NCI-H187 treated with DMSO at 0.1 percent for 48 hours (cell line): ENCODE results near the gene GPR55.
"Not testable (repeated sequence)": the region's sequence is repeated elsewhere in the genome, so short reads cannot be mapped to it uniquely, and the experiment has no call there.

Experiments used
- DNase-seq: peaks from one replicate; lab custom pipeline; 2025; lab: John Stamatoyannopoulos, UW

Gene GPR55, protein sequence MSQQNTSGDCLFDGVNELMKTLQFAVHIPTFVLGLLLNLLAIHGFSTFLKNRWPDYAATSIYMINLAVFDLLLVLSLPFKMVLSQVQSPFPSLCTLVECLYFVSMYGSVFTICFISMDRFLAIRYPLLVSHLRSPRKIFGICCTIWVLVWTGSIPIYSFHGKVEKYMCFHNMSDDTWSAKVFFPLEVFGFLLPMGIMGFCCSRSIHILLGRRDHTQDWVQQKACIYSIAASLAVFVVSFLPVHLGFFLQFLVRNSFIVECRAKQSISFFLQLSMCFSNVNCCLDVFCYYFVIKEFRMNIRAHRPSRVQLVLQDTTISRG

DNA sequence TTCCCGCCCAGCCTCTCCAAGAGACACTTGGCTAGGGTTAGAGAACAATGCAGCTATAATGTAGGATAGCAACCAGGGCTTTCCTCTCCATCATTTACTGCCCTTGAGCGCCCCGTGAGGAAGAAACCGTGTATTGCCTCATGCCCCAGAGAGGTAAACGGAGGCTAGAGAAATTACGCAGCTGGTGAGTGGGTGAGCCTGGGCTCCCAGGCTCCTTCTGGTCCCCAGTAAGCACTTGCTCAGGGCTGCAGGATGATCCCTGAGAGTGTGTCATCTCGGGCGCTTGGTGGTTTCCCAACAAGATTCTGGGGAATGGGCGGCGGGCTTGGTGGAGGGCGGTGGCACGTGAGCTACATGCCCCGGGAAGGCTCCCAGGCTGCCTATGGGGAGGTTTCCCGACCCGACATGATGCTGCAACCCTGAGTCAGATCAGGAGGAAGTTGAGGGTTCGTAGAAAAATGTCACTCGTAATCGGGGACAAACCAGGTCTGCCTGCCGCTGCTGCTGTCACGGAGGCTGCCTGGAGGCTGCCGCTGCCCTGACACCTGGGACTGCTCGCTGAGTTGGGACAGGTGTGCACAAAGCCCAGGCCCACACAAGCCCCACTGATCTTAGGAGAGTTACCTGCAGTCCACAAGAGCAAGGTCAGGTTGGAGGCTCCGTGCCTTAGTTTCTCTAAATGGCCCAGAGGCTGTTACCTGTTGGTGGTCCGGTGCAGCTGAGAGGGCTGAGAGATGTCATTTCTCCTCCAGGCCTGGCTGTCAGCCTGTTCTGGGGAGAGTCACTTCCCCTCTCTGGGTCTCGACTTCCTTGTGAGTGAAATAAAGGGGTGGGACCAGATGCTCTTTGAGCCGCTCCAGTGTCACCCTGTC is at the start of gene GPR55:
Gene GPR55, minus strand, starts transcription at position 773 of the 872 bp plus-strand sequence. CDS start 14,280 bp downstream, outside the sequence.
- no peak for DNase-seq

DNA sequence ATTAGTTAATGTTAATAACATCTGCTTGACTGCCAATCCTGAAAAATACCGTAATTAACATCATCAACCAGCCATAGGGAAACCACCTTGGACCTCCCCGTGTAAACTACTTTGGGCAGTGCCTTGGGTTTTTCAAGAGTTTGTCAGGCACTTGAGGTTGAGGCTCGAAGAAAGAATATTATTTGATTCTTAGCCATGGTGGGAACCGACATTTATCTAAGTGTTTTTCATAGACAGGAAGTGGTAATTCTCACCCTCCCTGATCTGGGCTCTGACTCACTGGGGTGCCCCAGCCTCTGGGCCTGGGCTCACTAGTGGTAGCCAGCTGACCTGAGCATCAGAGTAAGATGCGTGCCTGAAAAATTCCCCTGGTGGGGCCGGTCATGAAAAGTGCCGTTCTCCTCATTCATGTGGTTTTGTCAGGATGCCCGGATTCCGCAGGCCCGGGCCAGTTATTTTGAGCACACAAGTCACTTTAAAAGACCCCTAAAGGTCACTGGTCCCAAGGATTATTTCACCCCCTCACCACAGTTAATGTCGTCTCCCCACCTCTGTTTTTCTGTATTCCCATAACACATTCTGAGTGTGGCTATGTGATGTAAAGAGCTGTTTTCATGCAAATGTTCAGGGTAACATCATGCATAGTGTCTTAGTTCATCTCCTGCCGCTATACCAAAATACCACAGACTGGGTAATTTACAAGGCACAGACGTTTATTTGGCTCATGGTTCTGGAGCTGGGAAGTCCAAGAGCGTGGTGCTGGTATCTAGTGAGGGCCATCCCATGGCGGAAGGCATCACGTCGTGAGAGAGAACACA is 49.3 kb upstream of the GPR55 start:
- DNase-seq, result no peak

GRCh38 chr2:230972046-230972445 is 47.0 kb upstream of the GPR55 start:
- DNase-seq, result no peak

GRCh38 chr2:230969659-230970015 is 44.6 kb upstream of the GPR55 start:
- DNase-seq, result no peak

GRCh38 chr2:230968921-230969658 is 44.0 kb upstream of the GPR55 start:
- no peak for DNase-seq

DNA sequence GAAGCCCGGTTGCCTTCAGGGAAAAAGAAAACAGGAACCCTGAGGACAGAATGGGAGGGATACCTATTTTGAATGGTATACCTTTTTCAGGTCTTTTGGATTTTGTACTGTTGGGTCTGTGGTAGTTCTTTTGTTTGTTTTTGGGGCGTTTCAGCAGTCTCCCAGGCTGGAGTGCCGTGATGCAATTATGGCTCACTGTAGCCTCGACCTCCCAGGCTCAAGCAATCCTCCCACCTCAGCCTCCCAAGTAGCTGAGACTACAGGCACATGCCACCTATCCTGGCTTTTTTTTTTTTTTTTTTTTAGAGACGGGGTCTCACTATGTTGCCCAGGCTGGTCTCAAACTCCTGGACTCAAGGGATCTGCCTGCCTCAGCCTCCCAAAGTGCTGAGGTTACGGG is 43.3 kb upstream of the GPR55 start:
- DNase-seq, result not testable (repeated sequence)

DNA sequence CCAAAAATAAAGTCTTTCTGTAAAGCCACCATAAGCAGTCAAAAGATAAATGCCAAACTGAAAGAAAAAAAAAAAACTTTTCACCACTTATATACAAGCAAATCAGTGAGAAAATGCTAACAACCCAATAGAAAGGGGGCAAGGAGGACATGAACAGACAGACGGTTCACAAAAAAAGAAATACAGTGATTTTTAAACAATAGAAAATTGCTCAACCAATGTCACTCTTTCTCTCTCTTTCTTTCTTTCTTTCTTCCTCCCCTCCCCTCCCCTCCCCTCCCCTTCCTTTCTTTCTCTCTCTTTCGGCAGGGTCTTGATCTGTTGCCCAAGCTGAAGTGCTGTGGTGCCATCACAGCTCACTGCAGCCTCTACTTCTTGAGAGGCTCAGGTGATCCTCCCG is 42.1 kb upstream of the GPR55 start:
- no peak for DNase-seq

- DNase-seq, result no peak
These were observed 39.2 kb upstream of the GPR55 start for GRCh38 chr2:230964136-230964730.

- DNase-seq, result no peak
These were observed 36.0 kb upstream of the GPR55 start for GRCh38 chr2:230961091-230961491.

GRCh38 chr2:230960026-230960425 is 35.0 kb upstream of the GPR55 start:
- DNase-seq, result no peak

- no peak for DNase-seq
These were observed 34.0 kb upstream of the GPR55 start for GRCh38 chr2:230958820-230959756.

GRCh38 chr2:230957756-230958391 is 32.8 kb upstream of the GPR55 start:
- DNase-seq, result no peak

- no peak for DNase-seq
These were observed 32.0 kb upstream of the GPR55 start for GRCh38 chr2:230956827-230957755.

DNA sequence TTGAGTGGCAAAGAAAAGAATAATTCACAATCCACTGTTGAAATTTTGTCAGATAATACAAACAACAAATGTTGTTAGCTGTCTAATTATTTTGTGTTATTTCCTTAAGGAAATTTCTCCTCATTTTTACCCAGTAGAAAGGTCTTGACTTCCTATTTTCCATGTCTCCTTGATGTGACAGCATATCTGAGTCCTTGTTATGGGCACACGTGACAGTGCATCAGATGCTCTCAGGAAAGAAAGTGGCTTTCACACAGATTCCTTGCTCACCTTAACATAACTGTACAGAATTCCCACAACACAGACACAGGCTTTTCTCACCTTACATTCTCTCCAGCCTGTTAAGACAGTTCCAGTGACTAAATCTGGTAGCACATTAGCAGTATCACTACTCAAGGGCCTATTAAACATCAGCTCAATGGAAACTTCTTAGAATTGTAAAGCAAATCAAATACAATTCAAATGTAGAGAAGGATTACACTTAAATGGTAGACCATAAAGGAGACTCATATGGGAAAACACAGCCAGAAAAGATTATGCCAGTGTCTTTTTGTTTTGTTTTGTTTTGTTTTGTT is 30.2 kb upstream of the GPR55 start:
- no peak for DNase-seq

GRCh38 chr2:230954746-230955145 is 29.7 kb upstream of the GPR55 start:
- DNase-seq, result no peak

GRCh38 chr2:230953845-230954244 is 28.8 kb upstream of the GPR55 start:
- no peak for DNase-seq

DNA sequence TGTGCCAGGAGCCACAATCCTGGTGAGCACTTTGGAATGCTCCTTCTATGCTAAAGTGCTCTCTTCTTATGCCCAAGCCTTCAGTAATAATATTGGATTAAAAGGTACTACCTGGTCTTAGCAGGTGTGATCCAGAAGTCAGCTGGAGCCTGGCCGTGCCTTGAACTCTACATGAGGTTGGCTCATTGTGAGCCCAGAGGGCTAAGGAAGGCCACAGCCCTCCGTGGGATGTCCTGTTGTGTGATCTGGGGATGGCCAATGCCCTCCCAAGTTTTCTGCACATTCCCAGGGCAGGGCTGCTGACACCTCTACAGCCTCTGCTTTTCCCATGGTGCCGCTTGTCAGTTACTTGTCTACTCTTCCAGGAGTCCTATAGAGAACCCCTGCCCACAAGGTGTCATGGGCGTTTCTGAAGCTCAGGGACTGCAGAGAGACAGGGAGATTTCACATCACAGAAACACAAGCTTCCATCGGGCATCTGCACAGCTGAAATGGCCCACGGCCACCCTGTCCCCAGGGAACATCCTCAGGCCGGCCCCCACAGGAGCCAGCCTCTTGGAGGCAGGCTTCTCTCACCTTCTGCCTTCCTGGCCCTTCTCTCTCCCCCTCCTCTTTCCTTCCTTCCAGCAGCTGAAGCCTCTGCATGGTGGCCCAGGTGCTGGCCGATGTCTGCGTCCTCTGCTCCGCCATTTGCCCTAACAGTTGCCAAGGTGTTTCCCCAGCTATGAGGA is 27.3 kb upstream of the GPR55 start:
- no peak for DNase-seq

- DNase-seq, result no peak
These were observed 26.4 kb upstream of the GPR55 start for GRCh38 chr2:230951396-230951795.
